Activated CD8-positive, alpha-beta memory T cell treated with anti-CD3 and anti-CD28 coated beads, Interleukin-2, amount 50 U/mL, for 24 hours (primary cell): ENCODE measurements around the gene KDM2A.

Experiments used
- DNase-seq: peaks from one replicate; pipeline ENCODE4 v3.0.0-alpha.2; 2020; ENCODE audit errors: extremely low read depth

The KDM2A gene

GRCh38 chr11:67301313-67301921 lies 182.4 kb downstream of the KDM2A start:
- DNase-seq: no peak

- DNase-seq: no peak
Measured at GRCh38 chr11:67301951-67302516, 183.0 kb downstream of the KDM2A start.

GRCh38 chr11:67302571-67303131 lies 183.6 kb downstream of the KDM2A start:
- no peak for DNase-seq

- no peak for DNase-seq
Measured at GRCh38 chr11:67303132-67303834, 184.2 kb downstream of the KDM2A start, which contains the start of gene SSH3. Gene SSH3 (plus strand): TSS chr11:67303530. CDS start chr11:67303626, 96 bp downstream.

- no peak for DNase-seq
Measured at GRCh38 chr11:67303835-67304411, 184.9 kb downstream of the KDM2A start.

- no peak for DNase-seq
Measured at GRCh38 chr11:67304511-67305113, 185.5 kb downstream of the KDM2A start.

- DNase-seq: no peak
Measured at GRCh38 chr11:67306769-67307544, 187.9 kb downstream of the KDM2A start.

DNA sequence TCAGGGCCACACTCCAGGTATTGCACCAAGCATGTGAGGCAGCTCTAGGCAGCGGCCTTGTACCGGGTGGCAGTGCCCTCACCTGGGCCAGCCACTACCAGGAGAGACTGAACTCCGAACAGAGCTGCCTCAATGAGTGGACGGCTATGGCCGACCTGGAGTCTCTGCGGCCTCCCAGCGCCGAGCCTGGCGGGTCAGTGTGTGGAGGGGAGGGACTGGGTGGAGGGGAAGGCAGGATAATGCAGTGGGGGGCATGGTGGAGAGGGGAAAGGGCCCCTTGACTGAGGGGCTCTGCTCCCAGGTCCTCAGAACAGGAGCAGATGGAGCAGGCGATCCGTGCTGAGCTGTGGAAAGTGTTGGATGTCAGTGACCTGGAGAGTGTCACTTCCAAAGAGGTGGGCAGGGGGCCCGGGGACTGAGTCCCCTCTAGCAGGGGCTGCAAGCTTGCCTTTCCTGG lies 188.5 kb downstream of the KDM2A start:
- no peak for DNase-seq
